NCI-H2227 treated with DMSO at 0.1 percent for 48 hours (cell line): ENCODE data around the gene MYCL.
"Not testable (repeated sequence)": the region's sequence is repeated elsewhere in the genome, so short reads cannot be mapped to it uniquely, and the experiment has no call there.

Experiments
- DNase-seq: peaks from one replicate; lab custom pipeline; 2025; lab: John Stamatoyannopoulos, UW

MYCL gene

GRCh38 chr1:39892601-39893595, 8.8 kb downstream of the MYCL start:
- DNase-seq: peak; percentile 23

GRCh38 chr1:39890880-39891279, 10.8 kb downstream of the MYCL start:
- DNase-seq: no peak

- DNase-seq: no peak
These were observed 11.4 kb downstream of the MYCL start for GRCh38 chr1:39890273-39890672.

DNA sequence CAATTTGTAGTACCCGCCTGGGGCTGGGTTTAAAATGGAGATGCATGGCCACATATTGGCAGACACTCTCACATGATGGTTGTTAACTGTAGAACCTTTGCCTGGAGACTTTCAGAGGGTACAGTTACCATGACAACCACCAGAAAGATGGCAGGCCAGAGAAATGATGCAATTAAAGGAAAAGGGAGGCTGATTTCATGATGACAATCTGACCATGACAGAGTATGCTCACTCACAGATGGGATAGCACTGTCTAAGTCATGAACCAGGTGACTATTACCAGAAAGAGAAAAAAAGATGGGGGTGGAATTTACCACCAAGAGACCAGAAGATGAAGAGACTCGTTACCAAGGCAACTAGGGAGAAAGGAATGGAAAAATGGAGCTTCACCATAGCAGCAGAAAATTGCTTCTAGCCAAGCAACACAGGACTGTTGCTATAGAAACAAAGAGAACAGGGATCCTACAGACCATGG, 14.9 kb downstream of the MYCL start:
- peak; percentile 90 for DNase-seq

DNA sequence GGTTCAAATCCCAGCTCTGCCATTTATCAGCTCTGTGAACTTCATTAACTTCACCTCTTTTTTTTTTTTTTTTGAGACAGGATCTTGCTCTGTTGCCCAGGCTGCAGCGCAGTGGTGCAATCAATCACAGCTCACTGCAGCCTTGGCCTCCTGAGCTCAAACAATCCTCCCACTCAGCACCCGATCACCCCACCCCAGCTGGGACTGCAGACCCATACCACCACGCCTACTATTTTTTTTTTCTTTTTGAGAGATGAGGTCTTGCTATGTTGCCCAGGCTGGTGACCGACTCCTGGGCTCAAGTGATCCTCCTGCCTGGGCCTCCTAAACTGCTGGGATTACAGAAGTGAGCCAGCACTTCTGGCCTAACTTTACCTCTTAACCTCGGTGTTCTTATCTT, 16.2 kb downstream of the MYCL start:
- no peak for DNase-seq

DNA sequence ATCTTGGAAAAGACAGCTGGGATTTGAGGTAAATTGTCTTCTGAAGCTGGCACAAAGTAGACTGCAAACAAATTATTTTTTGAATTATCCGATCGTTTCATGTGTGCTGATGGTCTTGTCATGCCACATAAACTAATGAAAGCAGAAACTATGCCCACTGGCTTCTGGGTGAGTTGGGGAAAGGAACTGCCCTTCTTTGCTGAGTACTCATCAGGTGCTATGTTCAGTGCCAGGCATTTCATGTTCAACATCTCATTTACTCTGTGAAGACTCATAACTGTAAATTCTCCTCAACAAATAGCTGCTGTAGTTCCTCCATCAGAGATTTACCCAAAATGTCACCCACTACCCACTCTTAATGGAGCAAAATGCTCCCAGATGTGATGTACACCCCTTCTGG, 19.6 kb downstream of the MYCL start:
- no peak for DNase-seq

GRCh38 chr1:39877980-39878956, 23.4 kb downstream of the MYCL start:
- no peak for DNase-seq

- no peak for DNase-seq
These were observed 24.4 kb downstream of the MYCL start for GRCh38 chr1:39877231-39877778.

DNA sequence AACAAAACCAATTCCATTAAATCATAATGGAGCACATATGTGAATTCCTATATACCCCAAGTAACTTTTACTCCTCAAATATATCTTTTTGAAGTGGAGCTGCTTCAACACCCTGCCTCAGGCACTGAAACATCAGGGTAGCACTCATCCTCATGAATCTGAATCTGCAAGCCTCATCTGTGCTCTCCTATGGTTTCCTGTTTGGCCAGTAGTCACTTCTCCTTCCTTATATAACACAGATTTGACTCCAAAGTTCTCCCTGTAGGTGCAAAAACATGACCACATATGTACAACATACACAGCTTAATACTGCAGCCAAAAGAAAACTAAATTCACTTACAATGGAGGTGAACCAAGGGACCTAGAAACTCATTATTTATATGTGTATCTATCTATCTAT, 25.6 kb downstream of the MYCL start:
- DNase-seq: no peak

GRCh38 chr1:39872698-39873097, 29.0 kb downstream of the MYCL start:
- no peak for DNase-seq

GRCh38 chr1:39871796-39872195, 29.9 kb downstream of the MYCL start:
- no peak for DNase-seq

- not testable (repeated sequence) for DNase-seq
These were observed 30.7 kb downstream of the MYCL start for GRCh38 chr1:39871043-39871442.

DNA sequence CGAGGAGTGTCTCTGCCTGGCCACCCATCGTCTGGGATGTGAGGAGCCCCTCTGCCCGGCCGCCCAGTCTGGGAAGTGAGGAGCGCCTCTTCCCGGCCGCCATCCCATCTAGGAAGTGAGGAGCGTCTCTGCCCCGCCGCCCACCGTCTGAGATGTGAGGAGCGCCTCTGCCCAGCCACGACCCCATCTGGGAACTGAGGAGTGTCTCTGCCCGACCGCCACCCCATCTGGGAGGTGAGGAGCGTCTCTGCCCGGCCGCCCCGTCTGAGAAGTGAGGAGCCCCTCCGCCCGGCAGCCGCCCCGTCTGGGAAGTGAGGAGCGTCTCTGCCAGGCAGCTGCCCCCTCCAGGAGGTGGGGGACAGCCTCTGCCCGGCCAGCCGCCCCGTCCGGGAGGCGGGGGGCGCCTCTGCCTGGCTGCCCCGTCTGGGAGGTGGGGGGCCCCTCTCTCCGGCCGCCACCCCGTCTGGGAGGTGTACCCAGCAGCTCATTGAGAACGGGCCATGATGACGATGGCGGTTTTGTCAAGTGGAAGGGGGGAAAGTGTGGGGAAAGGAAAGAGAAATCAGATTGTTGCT, 32.1 kb downstream of the MYCL start:
- DNase-seq: not testable (repeated sequence)

DNA sequence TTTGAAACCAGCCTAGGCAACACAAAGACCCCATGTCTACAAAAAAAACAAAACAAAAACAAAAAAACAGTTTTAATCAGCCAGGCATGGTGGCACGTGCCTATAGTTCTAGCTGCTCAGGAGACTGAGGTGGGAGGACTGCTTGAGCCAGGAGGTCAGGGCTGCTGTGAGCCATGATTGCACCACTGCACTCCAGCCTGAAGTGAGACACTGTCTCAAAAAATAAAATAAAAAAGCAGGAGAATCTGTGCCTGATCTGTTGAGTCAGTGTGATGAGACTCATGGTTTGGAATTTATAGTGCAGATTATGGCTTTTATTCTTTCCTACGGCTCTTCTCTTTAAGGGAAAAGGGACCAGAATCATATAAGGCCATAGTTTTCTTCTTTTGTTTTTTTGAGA, 35.0 kb downstream of the MYCL start:
- no peak for DNase-seq

GRCh38 chr1:39865762-39866161, 36.0 kb downstream of the MYCL start:
- no peak for DNase-seq

DNA sequence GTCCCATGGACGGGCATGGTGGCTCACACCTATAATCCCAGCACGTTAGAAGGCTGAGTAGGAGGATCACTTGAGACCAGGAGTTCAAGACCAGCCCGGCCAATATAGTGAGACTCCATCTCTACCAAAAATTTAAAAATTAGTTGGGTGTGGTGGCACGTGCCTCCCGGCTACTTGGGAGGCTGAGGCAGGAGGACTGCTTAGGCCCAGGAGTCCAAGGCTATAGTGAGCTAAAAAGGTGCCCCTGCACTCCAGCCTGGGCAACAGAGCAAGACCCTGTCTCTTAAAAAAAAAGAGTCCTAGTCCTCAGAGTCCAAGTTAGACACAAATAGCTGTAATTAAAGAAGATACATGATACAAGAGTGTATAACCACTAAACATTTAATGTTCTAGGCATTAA, 38.5 kb downstream of the MYCL start:
- no peak for DNase-seq

DNA sequence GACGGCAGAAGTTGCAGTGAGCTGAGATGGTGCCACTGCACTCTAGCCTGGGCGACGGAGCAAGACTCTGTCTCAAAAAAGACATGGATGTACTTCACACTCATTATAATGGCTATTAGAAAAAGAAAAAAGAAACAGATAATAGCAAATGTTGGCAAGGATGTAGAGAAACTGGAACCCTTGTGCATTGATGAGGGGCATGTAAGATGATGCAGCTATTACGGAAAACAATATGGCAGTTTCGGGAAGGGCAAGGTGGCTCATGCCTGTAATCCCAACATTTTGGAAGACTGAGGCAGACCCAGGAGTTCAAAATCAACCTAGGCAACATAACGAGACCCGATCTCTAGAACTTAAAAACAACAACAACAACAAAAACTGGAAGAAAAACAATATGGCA, 40.7 kb downstream of the MYCL start:
- no peak for DNase-seq

GRCh38 chr1:39859859-39860812, 41.6 kb downstream of the MYCL start:
- DNase-seq: no peak

DNA sequence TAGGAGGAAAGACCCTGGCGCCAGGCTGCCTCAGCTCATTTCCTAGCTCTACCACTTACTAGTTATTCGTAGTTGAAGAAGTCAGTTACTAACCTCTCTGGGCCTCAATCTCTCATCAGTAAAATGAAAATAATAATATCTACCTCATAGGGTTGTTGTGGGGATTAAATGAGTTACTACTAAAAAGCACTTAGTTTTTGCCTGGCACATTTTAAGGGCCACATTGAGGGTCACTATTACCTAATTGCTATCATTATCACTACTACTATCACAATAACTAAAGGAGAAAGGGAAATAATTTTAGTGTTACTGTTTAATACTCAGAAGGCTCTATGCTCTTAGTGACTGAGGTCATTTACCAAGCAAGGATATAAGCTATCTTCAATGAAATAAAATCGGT, 43.4 kb downstream of the MYCL start:
- no peak for DNase-seq

- no peak for DNase-seq
These were observed 44.4 kb downstream of the MYCL start for GRCh38 chr1:39857126-39857878.
